A549 (cell line): ENCODE results near the gene ARVCF.

ENCODE experiments used
- POLR2A ChIP-seq: IDR thresholded peaks from 2 replicates; pipeline ENCODE4 v1.6.1; 2012; ENCODE audit warnings: mild to moderate bottlenecking, low read length
- RCOR1 ChIP-seq: fragments of 150-350 bp; IDR thresholded peaks from 2 replicates; pipeline ENCODE4 v1.6.1; 2014; ENCODE audit warnings: antibody characterized with exemption, low read length, low read depth
- RFX5 ChIP-seq: fragments of 450-650 bp; IDR thresholded peaks from 2 replicates; pipeline ENCODE4 v1.7.1; 2014; ENCODE audit warnings: antibody characterized with exemption, mild to moderate bottlenecking, moderate library complexity
- TF ChIP-seq, protein P1 (sequence below): fragments of >200 bp; sonication (Bioruptor Twin); formaldehyde crosslinking; IDR thresholded peaks from 3 replicates; pipeline ENCODE4 v1.5.1; 2016
- TF ChIP-seq, protein P2 (sequence below): fragments of 250-450 bp; sonication (Bioruptor Pico); IDR thresholded peaks from 2 replicates; pipeline ENCODE4 v1.5.0; 2020; ENCODE audit warnings: low read depth, mild to moderate bottlenecking, moderate library complexity

DNA sequence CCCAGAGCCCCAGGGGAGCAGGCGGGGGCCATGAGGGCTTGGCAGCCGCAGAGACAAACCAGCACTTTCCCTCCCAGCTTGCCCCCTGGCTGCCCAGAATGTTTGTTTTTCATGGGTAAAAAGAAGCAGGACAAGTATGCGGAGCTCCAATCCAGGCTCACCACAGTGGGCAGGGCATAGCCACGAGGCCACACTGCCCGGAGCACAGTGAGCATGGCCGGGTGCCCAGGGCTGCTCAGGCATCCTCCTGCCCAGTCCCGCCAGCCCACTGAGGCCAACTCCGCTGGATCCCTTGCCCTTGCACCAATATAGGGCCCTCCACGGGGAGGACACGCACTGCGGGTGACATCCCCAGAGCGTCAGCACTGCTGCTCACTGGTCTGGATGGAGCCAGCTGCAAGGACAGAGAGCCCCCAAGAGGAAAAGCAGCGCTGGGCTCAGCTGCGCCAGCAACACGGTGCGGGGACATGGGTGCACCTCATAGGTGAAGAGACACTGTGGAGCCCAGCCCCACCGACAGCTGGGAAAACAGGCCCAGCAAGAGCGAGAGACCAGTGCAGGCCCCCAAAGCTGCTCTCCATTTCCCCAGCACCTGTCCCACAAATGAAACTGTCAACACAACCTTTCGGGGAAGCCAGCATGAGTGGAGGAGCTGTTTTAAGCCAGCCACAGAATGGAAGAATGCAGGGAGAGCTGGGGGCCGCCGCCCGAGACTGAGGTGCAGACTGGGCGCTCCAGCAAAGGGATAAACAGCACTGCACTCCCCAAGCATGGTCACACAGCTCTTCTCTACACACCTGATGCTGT, 24.8 kb downstream of the ARVCF start:
- no peak for TF ChIP-seq RCOR1
- TF ChIP-seq, protein P1, sequence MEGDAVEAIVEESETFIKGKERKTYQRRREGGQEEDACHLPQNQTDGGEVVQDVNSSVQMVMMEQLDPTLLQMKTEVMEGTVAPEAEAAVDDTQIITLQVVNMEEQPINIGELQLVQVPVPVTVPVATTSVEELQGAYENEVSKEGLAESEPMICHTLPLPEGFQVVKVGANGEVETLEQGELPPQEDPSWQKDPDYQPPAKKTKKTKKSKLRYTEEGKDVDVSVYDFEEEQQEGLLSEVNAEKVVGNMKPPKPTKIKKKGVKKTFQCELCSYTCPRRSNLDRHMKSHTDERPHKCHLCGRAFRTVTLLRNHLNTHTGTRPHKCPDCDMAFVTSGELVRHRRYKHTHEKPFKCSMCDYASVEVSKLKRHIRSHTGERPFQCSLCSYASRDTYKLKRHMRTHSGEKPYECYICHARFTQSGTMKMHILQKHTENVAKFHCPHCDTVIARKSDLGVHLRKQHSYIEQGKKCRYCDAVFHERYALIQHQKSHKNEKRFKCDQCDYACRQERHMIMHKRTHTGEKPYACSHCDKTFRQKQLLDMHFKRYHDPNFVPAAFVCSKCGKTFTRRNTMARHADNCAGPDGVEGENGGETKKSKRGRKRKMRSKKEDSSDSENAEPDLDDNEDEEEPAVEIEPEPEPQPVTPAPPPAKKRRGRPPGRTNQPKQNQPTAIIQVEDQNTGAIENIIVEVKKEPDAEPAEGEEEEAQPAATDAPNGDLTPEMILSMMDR, result no peak
- no peak for TF ChIP-seq RFX5
- TF ChIP-seq, protein P2, sequence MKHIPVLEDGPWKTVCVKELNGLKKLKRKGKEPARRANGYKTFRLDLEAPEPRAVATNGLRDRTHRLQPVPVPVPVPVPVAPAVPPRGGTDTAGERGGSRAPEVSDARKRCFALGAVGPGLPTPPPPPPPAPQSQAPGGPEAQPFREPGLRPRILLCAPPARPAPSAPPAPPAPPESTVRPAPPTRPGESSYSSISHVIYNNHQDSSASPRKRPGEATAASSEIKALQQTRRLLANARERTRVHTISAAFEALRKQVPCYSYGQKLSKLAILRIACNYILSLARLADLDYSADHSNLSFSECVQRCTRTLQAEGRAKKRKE, result no peak
- TF ChIP-seq POLR2A, result no peak
